Measurements from ENCODE around the gene STAMBPL1.
"Not testable (repeated sequence)": the region's sequence is repeated elsewhere in the genome, so short reads cannot be mapped to it uniquely, and the experiment has no call there.

The STAMBPL1 gene

GRCh38 chr10:88853155-88853881 lies 26.7 kb upstream of the STAMBPL1 start:
- in situ Hi-C loops (cut with MboI; ENCODE audit: low sequenced_read_pairs) = no loop called here

GRCh38 chr10:88854684-88855083 lies 25.4 kb upstream of the STAMBPL1 start:
- in situ Hi-C loops (cut with MboI; ENCODE audit: low sequenced_read_pairs) = no loop called here

- in situ Hi-C loops (cut with MboI; ENCODE audit: low sequenced_read_pairs) = no loop called here
Measured at GRCh38 chr10:88857831-88858230, 22.2 kb upstream of the STAMBPL1 start.

GRCh38 chr10:88858491-88858890 lies 21.6 kb upstream of the STAMBPL1 start:
- in situ Hi-C loops (cut with MboI; ENCODE audit: low sequenced_read_pairs) = no loop called here

GRCh38 chr10:88861036-88861435 lies 19.0 kb upstream of the STAMBPL1 start:
- in situ Hi-C loops (cut with MboI; ENCODE audit: low sequenced_read_pairs) = no loop called here

- in situ Hi-C loops (cut with MboI; ENCODE audit: low sequenced_read_pairs) = no loop called here
Measured at GRCh38 chr10:88865281-88865876, 14.7 kb upstream of the STAMBPL1 start.

- in situ Hi-C loops (cut with MboI; ENCODE audit: low sequenced_read_pairs) = no loop called here
Measured at GRCh38 chr10:88866454-88866853, 13.6 kb upstream of the STAMBPL1 start.

GRCh38 chr10:88870089-88870488 lies 10.0 kb upstream of the STAMBPL1 start:
- in situ Hi-C loops (cut with MboI; ENCODE audit: low sequenced_read_pairs) = no loop called here

- in situ Hi-C loops (cut with MboI; ENCODE audit: low sequenced_read_pairs) = no loop called here
Measured at GRCh38 chr10:88873757-88874156, 6.3 kb upstream of the STAMBPL1 start.

- in situ Hi-C loops (cut with MboI; ENCODE audit: low sequenced_read_pairs) = no loop called here
Measured at GRCh38 chr10:88874281-88874680, 5.8 kb upstream of the STAMBPL1 start.

- in situ Hi-C loops (cut with MboI; ENCODE audit: low sequenced_read_pairs) = no loop called here
Measured at GRCh38 chr10:88875081-88875480, 5.0 kb upstream of the STAMBPL1 start.

- in situ Hi-C loops (cut with MboI; ENCODE audit: low sequenced_read_pairs) = no loop called here
Measured at GRCh38 chr10:88877298-88877697, 2.7 kb upstream of the STAMBPL1 start.

- in situ Hi-C loops (cut with MboI; ENCODE audit: low sequenced_read_pairs) = no loop called here
Measured at GRCh38 chr10:88880282-88881076, 434 bp downstream of the STAMBPL1 start.

GRCh38 chr10:88881320-88881719 lies 1.3 kb downstream of the STAMBPL1 start:
- in situ Hi-C loops (cut with MboI; ENCODE audit: low sequenced_read_pairs) = no loop called here

GRCh38 chr10:88881922-88882645 lies 2.0 kb downstream of the STAMBPL1 start:
- in situ Hi-C loops (cut with MboI; ENCODE audit: low sequenced_read_pairs) = no loop called here

GRCh38 chr10:88882646-88883447 lies 2.8 kb downstream of the STAMBPL1 start:
- in situ Hi-C loops (cut with MboI; ENCODE audit: low sequenced_read_pairs) = not testable (repeated sequence)

- in situ Hi-C loops (cut with MboI; ENCODE audit: low sequenced_read_pairs) = no loop called here
Measured at GRCh38 chr10:88883448-88883809, 3.4 kb downstream of the STAMBPL1 start.

- in situ Hi-C loops (cut with MboI; ENCODE audit: low sequenced_read_pairs) = no loop called here
Measured at GRCh38 chr10:88886557-88886956, 6.5 kb downstream of the STAMBPL1 start.

- in situ Hi-C loops (cut with MboI; ENCODE audit: low sequenced_read_pairs) = no loop called here
Measured at GRCh38 chr10:88888810-88889445, 8.9 kb downstream of the STAMBPL1 start.
